ENCODE data around the gene DRICH1.

DNA sequence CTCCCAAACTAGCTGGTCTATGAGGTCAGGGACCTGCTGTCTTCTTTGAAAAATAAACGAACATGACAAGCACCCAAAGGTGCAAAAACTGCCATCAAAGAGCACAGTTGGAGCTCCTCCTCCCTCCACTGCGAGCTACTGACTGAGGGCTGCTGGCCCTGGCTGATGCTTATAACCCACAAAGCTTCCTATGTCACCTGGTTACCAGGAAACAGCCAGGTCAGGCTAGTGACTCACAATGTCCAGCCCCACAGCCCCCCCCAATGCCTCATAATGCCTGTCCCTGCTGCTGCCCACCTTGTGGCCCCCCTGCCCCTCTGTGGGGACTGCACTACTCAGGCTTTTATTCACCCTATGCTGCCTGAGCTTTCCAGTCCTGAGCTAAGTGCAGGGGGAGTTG is at the start of gene DRICH1:
- TF ChIP-seq CTCF (IDR thresholded peaks at IDR 0.05) (no peak), EP300 (IDR thresholded peaks at IDR 0.05) (no peak), POLR2AphosphoS5 (IDR thresholded peaks at IDR 0.05) (no peak), POLR2A (IDR thresholded peaks at IDR 0.05) (no peak)
